Breast epithelium (tissue), 4 donors: Measurements from ENCODE around the gene FOXK1. TPM values are rescaled to one million over a fixed set of nuclear protein-coding genes. Genes with fewer than 3 reads are reported as not detected.

Source experiments
- DNase-seq, 2 donors: peaks; one replicate each; pipeline ENCODE4 v3.0.0-alpha.2; 2019; ENCODE audit warnings: low spot score in 2 of 2
- H3K27ac ChIP-seq, 2 donors: fragments of 200-600 bp; sonication (generic) in 1 of 2; one replicate each; pipeline ENCODE4 v1.5.1; 2016 to 2019; ENCODE audit warnings: mild to moderate bottlenecking in 1 of 2
- H3K27me3 ChIP-seq, 2 donors: fragments of 200-600 bp; sonication (generic) in 1 of 2; one replicate each; pipeline versions ENCODE4 v1.5.1 to v1.6.0; 2017 to 2019; ENCODE audit warnings: control low read depth in 1 of 2, mild to moderate bottlenecking in 1 of 2
- H3K36me3 ChIP-seq: fragments of 200-600 bp; one replicate; pipeline ENCODE4 v1.5.1; 2019
- H3K4me1 ChIP-seq, 2 donors: fragments of 200-600 bp; sonication (generic); one replicate each; pipeline ENCODE4 v1.5.1; 2016 to 2019; ENCODE audit warnings: control low read depth in 1 of 2
- H3K4me3 ChIP-seq, 3 donors: fragments of 200-600 bp; sonication (generic); 1 replicate in 2 of 3; 2 replicates in 1 of 3; pipeline ENCODE4 v1.5.1; 2016 to 2019; ENCODE audit warnings: mild to moderate bottlenecking in 3 of 3, moderate library complexity in 2 of 3
- H3K9me3 ChIP-seq, 2 donors: fragments of 200-600 bp; sonication (generic) in 1 of 2; one replicate each; pipeline ENCODE4 v1.5.1; 2016 to 2019; ENCODE audit warnings: control low read depth in 1 of 2
- POLR2A ChIP-seq: fragments of 450-650 bp; IDR thresholded peaks from one replicate; pipeline ENCODE4 v1.6.1; 2016; ENCODE audit warnings: antibody characterized with exemption, mild to moderate bottlenecking, moderate library complexity
- POLR2AphosphoS5 ChIP-seq, 3 donors: sonication (generic); formaldehyde crosslinking; IDR thresholded peaks; one replicate each; pipeline ENCODE4 v1.6.1; 2017; ENCODE audit warnings: antibody characterized with exemption in 3 of 3
- intact Hi-C: fragments of 100-400 bp; cut with DNase I; formaldehyde crosslinking; loops from one replicate; pipeline ENCODE4 v1.15.1; 2023; ENCODE audit warnings: low total_unique reads
- total RNA-seq, 3 donors: library from RNA; depleted of rRNA; stranded (reverse); fragments of >200 nt; gene quantifications; one replicate each; pipeline ENCODE4 v1.1.0, GENCODE V29; 2016
- TF ChIP-seq, protein P1 (sequence below), 3 donors: fragments of 450-650 bp; IDR thresholded peaks; one replicate each; pipeline ENCODE4 v1.5.1; 2016 to 2017; ENCODE audit warnings: antibody characterized with exemption in 3 of 3, mild to moderate bottlenecking in 3 of 3, moderate library complexity in 3 of 3

Gene FOXK1
- total RNA-seq, 3 donors from 2014 or later, result 11.7 to 16.5 (median 15.7) TPM

DNA sequence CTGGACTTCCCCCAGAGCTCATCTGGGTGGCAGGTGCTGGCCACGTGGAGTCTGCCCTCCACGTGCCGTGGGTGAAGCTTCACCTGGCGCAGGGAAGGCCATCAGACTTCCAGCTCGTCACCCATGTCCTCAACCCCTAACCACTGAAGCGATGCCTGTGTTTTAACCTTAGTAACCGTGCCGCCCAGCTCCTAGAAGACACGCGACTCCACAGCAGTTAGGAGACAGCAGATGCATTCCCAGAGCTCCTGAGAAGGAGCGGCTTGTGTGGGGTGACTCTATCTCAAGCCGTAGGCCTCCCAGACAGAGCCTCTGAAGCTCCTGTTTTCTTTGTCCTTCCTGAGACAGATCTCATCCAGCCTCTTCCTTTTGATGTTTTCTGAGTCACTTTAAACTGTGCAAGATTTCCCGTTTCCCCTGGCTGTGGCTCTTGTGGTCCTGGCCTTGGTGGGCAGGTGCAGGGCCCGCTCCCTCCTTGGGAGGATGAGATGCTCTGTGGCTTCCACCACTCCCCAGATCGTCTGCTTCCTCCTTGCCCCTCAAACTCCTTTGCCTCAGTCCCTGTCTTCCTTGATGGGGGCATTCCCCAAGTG is 51.9 kb downstream of the FOXK1 start:
- no peaks in the 10 kb centered on the region for H3K4me1 ChIP-seq
- no peaks in the 10 kb centered on the region for H3K36me3 ChIP-seq
- H3K4me3 ChIP-seq, result no peak overlapping the region
- no peaks in the 10 kb centered on the region for H3K27me3 ChIP-seq
- no peak for DNase-seq
- intact Hi-C loops, result no loop called here
- H3K9me3 ChIP-seq, result no peaks in the 10 kb centered on the region
- no peak for TF ChIP-seq POLR2A
- no peak for TF ChIP-seq POLR2AphosphoS5 (IDR thresholded peaks at IDR 0.05)
- no peak overlapping the region for H3K27ac ChIP-seq

DNA sequence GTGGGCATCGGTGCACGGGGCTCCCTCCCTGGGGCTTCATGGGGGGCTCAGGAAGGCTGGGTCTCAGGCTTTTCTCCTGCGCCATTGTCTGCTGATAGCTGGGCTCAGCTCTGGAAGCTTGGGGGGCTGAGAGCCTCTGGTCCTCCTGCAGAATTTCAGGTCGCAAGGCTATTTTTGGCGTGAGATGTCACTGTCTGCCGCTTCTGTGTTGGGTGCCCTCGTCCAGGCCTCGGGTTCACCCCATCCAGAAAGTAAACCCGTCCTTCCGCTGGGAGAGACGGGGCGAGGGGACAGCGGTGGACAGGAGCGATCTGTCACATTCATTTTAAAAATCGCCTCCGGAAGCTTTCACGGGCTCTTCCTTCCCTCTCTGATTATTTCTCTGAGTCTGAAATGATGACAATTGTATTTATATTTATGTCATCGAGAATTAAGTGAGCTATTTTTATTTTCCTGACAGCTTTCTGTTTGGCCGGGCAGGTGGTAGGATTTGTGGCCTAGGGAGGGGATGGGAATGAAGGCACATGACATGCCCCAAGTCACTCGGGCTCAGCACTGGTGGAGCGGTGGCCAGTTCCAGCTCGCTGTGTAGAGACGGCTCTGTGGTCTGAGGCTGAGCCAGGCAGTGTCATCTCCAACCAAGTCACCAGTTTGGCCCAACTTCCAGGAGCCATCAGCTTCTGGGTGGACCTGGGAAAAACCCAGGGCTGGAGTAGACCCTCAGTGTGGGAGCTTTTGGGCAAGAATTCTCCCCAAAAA is 52.7 kb downstream of the FOXK1 start:
- Histone ChIP-seq H3K36me3 (no peaks in the 10 kb centered on the region), H3K27me3 (no peaks in the 10 kb centered on the region), H3K4me3 (no peak overlapping the region), H3K9me3 (no peaks in the 10 kb centered on the region), H3K27ac (no peak overlapping the region), H3K4me1 (no peaks in the 10 kb centered on the region)
- intact Hi-C loops, result no loop called here
- no peak for DNase-seq
- TF ChIP-seq POLR2A (no peak), POLR2AphosphoS5 (IDR thresholded peaks at IDR 0.05) (no peak)
- TF ChIP-seq, protein P1, sequence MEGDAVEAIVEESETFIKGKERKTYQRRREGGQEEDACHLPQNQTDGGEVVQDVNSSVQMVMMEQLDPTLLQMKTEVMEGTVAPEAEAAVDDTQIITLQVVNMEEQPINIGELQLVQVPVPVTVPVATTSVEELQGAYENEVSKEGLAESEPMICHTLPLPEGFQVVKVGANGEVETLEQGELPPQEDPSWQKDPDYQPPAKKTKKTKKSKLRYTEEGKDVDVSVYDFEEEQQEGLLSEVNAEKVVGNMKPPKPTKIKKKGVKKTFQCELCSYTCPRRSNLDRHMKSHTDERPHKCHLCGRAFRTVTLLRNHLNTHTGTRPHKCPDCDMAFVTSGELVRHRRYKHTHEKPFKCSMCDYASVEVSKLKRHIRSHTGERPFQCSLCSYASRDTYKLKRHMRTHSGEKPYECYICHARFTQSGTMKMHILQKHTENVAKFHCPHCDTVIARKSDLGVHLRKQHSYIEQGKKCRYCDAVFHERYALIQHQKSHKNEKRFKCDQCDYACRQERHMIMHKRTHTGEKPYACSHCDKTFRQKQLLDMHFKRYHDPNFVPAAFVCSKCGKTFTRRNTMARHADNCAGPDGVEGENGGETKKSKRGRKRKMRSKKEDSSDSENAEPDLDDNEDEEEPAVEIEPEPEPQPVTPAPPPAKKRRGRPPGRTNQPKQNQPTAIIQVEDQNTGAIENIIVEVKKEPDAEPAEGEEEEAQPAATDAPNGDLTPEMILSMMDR (IDR thresholded peaks at IDR 0.05), result no peak

DNA sequence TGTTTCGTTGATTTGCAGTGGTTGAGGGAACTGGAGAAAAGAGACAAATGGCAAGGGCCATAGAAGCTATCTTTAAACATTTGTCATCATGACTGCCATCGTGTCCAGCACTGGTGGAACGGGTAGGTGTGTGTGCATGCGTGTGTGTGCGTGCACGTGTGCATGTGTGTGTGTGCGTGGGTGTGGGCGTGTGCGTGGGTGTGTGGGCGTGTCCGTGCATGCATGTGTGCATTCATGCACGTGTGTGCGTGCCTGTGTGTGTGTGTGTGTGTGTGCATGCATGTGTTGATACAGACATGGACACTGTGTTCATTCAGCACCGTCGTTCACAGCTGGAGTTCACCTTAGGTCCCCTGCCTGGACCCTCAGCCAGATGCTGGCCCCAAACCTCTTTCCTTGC is 55.2 kb downstream of the FOXK1 start:
- TF ChIP-seq, protein P1 (IDR thresholded peaks at IDR 0.05), result no peak
- Histone ChIP-seq H3K27ac (no peak overlapping the region), H3K4me3 (no peak overlapping the region), H3K27me3 (no peaks in the 10 kb centered on the region), H3K36me3 (no peaks in the 10 kb centered on the region), H3K4me1 (no peaks in the 10 kb centered on the region), H3K9me3 (no peaks in the 10 kb centered on the region)
- intact Hi-C loops, result no loop called here
- no peak for DNase-seq

DNA sequence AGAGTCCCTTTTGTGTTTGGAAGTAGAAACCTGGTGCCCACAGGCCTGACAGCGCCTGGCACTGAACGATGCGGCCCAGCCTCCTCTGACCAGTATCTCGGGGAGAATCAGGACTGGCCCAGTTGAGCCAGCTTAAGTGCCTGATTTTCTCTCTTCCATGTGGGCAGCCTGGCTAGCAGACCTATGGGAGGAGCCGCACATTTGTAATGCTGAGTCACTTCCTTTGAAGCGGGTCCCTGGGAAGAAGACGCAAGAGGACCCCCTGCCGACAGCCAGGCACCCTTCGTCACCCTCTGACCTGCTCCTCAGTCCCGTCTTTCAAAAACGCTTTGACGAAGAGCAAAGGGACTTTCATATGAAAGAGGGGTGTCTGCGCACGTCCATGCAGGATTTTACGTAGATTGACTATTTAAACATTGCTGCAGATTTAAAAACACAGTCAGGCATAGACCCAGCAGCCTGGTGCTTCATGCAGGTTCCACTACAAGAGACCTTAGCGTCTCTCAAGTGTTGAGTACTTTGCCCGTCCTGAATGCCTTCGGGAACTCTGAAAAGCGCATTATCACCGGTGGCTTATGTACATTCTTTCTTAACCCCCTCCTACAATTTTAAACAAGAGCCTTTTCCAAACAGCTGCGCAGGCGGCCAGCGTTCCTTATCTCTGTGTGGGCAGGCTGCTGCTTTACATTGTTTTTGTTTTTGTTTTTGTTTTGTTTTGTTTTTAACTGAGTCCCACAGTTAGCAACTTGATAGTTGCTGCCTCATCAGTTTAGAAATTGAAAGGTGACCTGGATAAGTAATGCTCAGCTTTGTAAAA is 56.8 kb downstream of the FOXK1 start:
- Histone ChIP-seq H3K36me3 (no peaks in the 10 kb centered on the region), H3K27ac (peak overlapping the region; percentile 52 to 70), H3K4me3 (peak overlapping the region in 2 of 3 donors; percentile 8 to 38), H3K27me3 (no peaks in the 10 kb centered on the region), H3K9me3 (no peaks in the 10 kb centered on the region), H3K4me1 (peaks cover 0 to 9% of the 10 kb centered on the region in 2 donors)
- TF ChIP-seq POLR2AphosphoS5 (IDR thresholded peaks at IDR 0.05), result no peak
- TF ChIP-seq, protein P1 (IDR thresholded peaks at IDR 0.05), result no peak
- no peak for TF ChIP-seq POLR2A
- DNase-seq, result no peak
- intact Hi-C loops, result no loop called here

DNA sequence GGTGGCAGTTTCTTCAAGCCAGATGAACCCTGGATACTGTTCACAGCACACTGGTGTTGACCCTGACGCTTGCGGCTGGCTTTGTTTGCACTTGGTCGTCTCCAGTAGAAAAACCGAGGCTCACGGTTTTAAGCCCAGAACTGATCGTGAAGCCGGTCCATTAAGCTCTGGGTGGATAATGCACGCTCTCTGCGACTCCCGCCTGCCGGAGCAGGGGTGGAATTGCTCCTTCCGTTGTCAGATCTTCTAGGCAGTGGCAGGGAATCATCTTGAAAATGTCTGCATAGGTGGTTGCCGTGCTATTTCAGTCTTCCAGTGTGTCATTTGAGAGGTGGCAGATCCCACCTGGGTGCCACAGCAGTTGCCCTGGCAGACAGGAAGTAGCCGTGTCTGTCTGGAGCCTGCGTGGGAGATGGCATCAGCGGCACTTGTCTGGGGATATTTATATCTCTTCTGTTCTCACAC is 57.5 kb downstream of the FOXK1 start:
- Histone ChIP-seq H3K4me1 (peaks cover 6 to 16% of the 10 kb centered on the region in 2 donors), H3K27ac (peak overlapping the region; percentile 52 to 70), H3K27me3 (no peaks in the 10 kb centered on the region), H3K9me3 (no peaks in the 10 kb centered on the region), H3K36me3 (no peaks in the 10 kb centered on the region), H3K4me3 (peak overlapping the region in 2 of 3 donors; percentile 8 to 38)
- no peak for DNase-seq
- intact Hi-C loops, result no loop called here
- TF ChIP-seq POLR2A (no peak), POLR2AphosphoS5 (IDR thresholded peaks at IDR 0.05) (no peak)
- TF ChIP-seq, protein P1 (IDR thresholded peaks at IDR 0.05), result peak in 1 of 3 donors; percentile 30
